OCI-M2 (cell line): ENCODE data around the gene FXR2.
"Not testable (repeated sequence)": the region's sequence is repeated elsewhere in the genome, so short reads cannot be mapped to it uniquely, and the experiment has no call there.

Experiments
- DNase-seq: peaks from one replicate; lab custom pipeline; 2025; ENCODE audit not compliant: unreplicated experiment; lab: John Stamatoyannopoulos, UW

The FXR2 gene

GRCh38 chr17:7614425-7615264, at the start of gene FXR2:
FXR2 (minus strand) TSS chr17:7614897; CDS start chr17:7614532, 365 bp downstream.
- DNase-seq = peak; percentile 87

DNA sequence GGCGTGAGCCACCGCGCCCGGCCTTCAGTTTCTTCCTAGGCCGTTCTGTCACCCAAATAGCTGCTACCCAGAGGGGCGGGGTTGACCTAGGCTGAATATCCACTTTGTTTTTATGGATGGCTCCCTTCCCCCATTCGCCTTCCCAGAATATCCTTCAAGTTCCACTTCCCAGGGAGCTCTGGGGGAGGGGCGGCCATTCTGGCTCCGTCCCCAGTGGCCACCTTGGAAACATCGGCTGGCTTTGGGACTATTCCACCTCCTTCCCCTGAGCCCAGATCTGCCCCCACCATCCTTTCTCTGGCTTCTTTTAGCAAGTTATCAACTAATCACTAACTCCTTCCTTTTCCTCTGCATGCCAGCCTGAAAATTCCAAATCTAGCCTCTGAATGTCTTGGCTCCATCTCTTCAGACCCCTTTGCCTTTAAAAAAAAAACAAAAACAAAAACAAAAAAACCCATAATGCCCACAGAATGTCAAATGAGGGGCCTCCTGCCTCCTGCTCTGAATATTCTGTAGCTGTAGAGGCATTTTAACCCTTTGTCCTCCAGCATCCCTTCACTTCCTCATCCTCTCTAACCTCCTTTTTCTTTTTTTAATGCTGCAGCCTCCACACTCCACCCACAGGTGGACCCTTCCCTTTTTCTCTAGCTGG, 42.4 kb upstream of the FXR2 start:
- no peak for DNase-seq

DNA sequence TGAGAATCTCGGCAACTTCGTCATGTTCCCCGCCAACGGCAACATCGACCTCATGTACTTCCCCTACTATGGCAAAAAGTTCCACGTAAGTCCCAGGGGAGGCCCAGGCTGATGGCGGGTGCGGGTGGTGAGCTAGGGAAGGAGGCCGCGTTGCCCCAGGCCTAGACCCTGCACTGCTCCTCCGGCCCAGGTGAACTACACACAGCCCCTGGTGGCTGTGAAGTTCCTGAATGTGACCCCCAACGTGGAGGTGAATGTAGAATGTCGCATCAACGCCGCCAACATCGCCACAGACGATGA, 40.8 kb upstream of the FXR2 start:
- no peak for DNase-seq

DNA sequence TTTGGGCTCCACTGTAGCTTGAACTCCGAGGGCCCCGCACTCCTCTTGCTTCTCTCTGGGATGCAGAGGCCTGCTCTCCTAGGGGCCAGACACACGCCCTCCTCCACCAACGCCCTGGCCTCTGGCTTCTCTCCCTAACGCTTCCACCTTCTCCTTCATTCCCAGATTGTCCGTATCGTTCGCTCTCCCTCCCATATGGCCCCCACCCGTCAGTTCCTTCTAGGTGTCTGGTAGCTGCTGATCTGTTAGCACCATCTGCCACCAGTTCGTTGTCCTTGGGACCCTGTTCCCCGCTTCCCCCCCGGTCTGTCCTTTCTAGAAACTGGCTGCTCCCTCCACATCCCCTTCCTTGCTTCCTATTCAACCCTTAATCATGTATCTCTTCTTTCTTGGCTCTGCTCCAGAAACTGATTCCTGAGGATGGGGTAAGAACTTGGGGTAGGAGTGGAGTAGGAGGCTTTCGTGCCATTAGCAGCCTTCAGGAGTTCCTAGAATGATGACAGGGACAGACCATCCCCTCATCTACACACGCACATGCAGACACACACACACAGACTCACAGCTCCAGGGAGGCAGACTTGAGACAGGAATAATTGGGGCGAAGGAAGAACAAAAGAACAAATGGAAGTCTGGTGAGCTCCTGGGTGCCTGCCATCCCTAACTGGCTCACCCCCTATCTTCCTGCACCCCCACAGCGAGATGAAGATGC, 40.3 kb upstream of the FXR2 start:
- no peak for DNase-seq

- DNase-seq = no peak
Measured at GRCh38 chr17:7652388-7653356, 38.0 kb upstream of the FXR2 start.

GRCh38 chr17:7651665-7652387, 37.1 kb upstream of the FXR2 start:
- no peak for DNase-seq

- DNase-seq = no peak
Measured at GRCh38 chr17:7651097-7651664, 36.5 kb upstream of the FXR2 start.

- peak; percentile 90 for DNase-seq
Measured at GRCh38 chr17:7650509-7651096, 35.9 kb upstream of the FXR2 start, which contains the start of gene ATP1B2. ATP1B2 (plus strand) TSS chr17:7650926; CDS start chr17:7651519, 593 bp downstream.

DNA sequence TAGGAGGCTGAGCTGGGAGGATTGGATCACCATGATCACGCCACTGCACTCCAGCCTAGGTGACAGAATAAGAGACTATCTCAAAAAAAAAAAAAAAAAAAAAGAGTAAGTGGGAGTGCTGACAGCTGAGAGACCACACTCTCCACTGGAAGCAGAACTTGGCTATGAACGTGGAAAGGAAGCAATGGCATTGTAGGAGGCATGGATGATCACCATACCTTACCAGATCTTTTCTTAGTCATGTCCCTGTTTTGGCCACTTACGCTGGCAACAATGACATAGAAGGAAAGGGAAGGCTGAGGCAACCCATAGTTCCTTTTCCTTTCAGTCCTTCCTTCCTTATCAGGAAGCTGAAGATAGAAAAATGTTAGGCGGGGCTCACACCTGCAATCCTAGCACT, 32.3 kb upstream of the FXR2 start:
- no peak for DNase-seq

- DNase-seq = no peak
Measured at GRCh38 chr17:7646457-7646856, 31.8 kb upstream of the FXR2 start.

DNA sequence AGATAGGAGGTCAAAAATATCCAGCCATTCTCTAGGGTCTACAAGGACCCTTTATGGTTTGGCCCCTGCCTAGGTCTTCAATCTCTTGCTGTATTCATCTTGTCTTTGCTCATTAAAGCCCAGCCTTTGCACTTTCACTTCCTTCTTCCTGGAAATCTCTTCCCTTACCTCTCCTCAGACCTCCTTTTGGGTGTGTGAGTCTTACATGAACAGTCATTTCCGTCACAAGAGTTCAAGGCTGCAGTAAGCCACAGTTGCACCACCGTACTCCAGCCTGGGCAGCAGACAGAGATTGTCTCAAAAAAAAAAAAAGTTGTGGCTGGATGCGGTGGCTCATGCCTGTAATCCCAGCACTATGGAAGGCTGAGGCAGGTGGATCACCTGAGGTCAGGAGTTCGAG, 30.1 kb upstream of the FXR2 start:
- DNase-seq = no peak

DNA sequence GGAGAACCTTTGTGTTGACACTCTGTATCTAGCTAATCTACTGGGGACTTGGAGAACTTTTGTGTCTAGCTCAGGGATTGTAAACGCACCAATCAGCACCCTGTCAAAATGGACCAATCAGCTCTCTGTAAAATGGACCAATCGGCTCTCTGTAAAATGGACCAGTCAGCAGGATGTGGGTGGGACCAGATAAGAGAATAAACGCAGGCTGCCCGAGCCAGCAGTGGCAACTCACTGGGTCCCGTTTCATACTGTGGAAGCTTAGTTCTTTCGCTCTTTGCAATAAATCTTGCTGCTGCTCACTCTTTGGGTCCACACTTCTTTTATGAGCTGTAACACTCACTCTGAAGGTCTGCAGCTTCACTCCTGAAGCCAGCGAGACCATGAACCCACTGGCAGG, 26.9 kb upstream of the FXR2 start:
- not testable (repeated sequence) for DNase-seq

- DNase-seq = no peak
Measured at GRCh38 chr17:7640783-7641182, 26.1 kb upstream of the FXR2 start.

DNA sequence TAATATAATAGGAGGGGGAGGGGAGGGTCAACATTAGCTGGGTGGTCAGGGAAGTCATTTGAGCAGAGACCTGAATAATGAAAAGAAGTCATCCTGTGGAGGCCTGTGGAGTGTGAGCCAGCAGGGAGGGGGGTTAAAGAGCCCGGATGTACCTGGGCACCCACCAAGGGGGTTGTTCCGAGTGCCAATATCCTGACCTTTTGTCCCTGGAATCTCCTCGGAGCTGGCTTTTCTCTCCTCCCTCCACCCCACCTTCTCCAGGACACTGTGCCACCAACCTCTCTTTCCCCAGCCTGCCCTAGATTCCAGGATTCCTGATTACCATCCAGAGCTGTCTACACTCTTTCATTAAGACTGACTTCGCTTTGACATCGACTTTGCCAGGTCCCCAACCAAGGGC, 21.5 kb upstream of the FXR2 start:
- DNase-seq = no peak

GRCh38 chr17:7634384-7634783, 19.7 kb upstream of the FXR2 start:
- DNase-seq = no peak

DNA sequence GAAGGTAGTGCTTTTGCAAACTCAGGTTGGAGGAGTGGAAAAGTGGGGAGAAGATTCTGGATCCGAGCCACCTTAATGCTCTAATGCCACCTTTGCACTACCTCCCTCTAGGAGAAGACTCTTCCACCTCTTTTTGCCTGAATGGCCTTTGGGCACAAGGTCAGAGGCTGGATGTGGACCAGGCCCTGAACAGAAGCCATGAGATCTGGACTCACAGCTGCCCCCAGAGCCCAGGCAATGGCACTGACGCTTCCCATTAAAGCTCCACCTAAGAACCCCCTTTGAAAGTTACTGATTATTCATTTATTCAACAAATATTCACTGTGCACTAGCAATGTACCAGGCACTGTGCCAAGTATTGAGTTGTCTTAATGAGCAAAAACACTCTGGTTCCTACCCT, 18.4 kb upstream of the FXR2 start:
- no peak for DNase-seq

DNA sequence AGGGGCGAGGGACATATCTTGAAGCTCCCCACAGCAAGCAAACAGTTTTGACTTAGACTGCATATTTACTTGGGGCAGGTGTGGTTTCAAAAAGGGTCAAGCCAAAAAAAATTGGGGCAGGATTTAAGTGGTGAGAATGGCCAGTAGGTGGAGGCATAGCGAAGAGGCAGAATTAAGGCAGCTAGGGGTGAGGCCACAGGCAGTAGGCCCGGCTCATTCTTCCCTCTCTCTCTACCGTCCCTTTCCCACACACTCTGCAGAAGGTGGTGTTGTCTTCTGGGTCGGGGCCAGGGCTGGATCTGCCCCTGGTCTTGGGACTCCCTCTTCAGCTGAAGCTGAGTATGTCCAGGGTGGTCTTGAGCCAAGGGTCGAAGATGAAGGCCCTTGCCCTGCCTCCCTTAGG, 17.8 kb upstream of the FXR2 start:
- DNase-seq = peak; percentile 13

DNA sequence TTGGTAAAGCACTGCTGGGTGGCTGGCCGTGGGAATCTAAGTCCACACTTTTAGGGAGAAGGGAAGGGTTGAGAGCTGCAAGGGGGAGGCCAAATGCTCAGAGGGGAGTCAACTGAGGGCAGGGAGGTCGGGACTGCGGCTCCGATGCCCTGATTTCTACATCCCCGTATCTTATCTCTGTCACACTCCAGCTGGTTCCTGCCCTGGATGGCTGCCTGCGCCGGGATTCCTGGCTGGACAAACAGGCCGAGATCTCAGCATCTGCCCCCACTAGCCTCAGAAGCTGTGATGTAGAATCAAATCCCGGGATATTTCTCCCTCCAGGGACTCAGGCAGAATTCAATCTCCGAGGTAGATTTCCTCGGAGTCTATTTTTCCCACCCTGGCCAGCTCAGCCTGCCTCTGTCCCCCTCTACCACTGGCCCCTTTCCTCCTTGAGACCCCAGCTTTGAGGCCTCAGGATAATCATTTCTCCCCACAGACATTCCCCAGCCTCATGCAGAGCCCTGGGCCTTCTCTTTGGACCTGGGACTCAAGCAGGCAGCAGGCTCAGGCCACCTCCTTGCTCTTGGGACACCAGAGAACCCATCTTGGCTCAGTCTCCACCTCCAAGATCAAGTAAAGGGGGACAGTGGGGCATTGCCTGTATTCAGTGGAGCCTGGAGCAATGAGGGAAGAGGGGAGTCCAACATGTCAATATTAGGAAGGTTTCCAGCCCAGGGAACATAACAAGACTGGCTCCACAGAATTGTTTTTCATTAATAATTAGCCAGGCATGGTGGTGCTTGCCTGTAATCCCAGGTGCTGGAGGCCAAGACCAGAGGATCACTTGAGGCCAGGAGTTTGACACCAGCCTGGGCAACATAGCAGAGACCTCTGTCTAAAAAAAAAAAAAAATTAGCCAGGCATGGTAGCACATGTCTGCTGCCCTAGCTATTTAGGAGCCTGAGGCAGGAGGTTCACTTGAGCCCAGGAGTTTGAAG, 17.0 kb upstream of the FXR2 start:
- no peak for DNase-seq
